Activated T-helper 1 cell treated with anti-CD3 and anti-CD28 coated beads, Interleukin-2, amount 50 U/mL, for 16 hours (primary cell): ENCODE data around the gene SRGAP2C.
"Not testable (repeated sequence)": the region's sequence is repeated elsewhere in the genome, so short reads cannot be mapped to it uniquely, and the experiment has no call there.

Experiments used
- DNase-seq, 2 donors: peaks; one replicate each; pipeline ENCODE4 v3.0.0-alpha.2; 2020; ENCODE audit warnings: low read depth in 1 of 2, low spot score in 1 of 2

SRGAP2C gene

DNA sequence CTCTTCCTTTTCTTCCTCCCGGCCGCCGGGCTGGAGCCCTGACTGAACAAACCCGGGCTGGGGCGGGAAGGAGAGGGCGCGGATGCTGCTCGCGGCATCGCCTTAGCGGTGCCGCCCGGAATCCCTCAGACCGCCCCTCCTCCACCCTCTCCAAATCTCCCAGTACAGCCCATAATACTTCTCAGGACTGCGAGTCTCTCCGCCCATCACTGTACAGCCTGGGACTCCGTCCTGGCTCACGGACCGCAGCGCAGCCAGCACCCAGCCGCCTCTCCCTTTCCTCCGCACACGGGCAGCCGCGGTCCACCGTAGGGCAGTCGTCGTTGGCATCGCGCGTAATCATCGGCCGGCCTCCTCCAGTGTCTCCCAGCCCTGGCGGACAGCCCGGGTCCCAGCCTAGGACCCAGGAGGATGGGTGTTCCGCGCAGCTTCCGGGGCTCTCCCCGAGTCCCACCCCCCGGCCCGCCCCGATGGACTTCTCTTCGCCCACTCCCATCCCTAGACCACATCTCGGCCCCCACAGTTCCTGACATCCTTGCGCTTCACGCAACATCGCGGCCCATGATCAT is 449 bp downstream of the SRGAP2C start:
- DNase-seq = not testable (repeated sequence)

DNA sequence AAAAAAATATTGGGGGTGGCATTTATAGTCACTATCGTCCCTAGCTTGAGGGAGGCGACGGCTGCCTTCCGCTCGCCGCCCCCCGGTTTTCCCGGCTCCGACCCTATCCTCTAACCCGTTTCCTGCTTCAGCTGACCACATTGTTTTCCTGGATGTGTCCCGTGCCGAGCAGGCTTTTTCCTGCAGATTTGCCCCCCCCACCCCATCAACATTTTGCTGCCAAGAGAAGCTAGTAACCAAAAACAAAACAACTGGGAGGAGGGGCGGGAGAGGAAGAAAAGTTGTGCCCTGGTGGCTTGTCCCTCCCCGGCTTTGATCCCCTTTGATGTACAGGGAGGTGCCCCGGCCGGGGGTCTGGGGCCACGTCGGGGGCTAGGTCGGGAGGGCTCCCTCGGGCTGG is 1.4 kb downstream of the SRGAP2C start:
- DNase-seq = not testable (repeated sequence)

DNA sequence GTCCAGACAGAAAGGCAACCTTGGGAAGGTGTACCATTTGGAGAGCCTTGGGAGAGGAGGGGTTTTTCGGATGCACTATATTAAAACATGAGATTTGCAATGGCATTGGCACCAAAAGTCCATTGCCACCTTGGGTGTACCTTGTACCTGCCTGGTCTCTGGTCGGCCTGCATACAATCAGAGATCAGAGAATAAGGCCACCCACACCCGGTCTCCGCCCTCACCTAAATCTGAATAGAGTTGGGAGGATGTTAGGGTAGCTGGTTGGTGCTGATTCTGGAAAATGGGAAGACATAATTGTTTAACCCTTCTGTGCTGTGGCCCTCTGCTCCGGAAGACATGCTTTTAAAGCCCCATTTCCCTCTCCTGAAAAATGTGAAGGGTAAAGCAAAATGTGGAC is 3.1 kb downstream of the SRGAP2C start:
- not testable (repeated sequence) for DNase-seq

DNA sequence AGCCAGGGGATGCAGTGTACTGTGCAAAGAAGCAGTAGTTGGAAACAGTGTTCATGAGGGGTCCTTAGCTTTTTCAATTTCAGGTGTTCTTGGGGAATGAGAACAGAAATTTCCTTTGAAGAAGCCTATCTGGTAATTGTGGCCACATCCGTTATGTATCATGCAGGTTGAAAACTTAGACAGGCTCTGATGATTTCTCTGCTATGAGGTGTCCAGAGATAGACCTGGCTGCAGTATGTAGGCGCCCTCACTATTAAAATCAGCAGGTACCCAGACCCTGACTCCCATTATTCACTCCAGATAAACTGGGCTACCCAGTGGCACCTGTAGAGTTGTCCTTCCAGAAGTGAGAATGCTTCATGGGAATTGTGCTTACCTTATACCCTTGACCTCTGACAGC is 7.7 kb downstream of the SRGAP2C start:
- DNase-seq = not testable (repeated sequence)

DNA sequence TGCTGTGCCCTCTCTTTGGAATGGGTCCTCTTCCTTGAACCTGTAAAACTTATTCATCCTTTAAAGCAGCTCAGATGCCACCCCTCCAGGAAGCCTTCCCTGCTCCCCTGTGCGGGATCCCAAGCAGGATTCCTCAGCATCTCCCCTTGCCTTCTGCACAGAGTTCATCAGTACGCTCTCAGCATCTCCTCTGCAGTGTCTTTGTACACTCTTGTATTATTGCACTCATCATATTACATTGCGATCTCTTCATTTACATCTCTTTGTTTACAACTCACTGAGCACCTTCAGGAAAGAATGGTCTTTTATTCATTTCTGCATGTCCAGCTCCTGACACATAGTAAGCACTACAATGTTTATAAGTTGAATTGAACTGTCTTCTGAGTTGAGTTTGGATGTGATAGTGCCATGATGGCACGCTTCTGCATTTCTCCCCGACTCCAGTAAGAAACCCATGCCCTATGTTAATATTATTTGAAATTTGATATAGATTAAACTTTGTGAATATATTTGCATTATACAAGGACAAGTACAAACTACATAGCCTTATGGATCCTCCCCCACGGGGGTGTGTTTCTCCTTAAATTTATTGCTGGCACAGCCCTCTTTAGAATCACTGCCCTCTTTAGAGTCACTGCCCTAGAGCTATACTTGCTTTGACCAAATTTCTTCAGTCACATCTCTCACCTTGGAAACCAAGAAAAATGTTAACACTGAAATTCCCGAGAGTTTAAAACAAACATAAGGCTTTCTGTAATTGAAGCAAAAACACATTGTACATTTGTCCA is 12.5 kb downstream of the SRGAP2C start:
- DNase-seq = not testable (repeated sequence)

DNA sequence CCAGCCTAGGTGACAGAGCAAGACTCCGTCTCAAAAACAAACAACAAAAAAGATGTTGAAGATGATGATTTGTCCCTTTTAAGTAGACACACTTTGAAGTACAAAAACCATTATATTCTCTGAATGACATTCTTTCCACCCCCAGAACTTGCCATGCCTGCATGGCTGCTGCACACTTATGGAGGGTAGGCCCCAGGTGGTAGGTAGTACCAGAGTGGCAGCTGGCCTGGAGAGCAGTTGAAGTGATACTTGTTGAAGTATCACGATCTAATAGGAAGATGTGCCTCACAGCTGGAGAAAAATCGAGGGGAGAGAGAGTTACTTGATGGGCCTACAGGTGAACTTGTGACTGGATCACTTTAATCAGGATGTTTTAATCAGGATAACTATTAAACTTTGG is 15.0 kb downstream of the SRGAP2C start:
- not testable (repeated sequence) for DNase-seq

DNA sequence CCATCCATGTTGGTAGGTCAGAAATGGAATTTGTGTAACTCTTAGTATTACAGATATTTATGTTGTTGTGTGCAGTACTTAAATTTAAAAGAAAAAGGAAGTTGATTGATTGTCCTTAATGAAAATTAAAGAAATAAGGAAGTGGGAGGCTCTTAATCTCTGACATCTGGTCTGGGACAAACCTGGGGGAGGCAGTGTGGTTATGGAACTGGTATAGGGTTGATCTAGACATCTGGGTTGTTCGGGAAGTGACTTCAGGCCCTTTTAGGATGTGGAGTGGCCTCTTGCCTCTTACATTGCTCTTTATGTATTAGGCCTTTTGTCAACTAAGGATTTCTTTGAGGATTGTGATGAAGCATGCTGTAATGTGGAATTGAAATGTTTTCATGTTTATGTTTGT is 15.5 kb downstream of the SRGAP2C start:
- not testable (repeated sequence) for DNase-seq

DNA sequence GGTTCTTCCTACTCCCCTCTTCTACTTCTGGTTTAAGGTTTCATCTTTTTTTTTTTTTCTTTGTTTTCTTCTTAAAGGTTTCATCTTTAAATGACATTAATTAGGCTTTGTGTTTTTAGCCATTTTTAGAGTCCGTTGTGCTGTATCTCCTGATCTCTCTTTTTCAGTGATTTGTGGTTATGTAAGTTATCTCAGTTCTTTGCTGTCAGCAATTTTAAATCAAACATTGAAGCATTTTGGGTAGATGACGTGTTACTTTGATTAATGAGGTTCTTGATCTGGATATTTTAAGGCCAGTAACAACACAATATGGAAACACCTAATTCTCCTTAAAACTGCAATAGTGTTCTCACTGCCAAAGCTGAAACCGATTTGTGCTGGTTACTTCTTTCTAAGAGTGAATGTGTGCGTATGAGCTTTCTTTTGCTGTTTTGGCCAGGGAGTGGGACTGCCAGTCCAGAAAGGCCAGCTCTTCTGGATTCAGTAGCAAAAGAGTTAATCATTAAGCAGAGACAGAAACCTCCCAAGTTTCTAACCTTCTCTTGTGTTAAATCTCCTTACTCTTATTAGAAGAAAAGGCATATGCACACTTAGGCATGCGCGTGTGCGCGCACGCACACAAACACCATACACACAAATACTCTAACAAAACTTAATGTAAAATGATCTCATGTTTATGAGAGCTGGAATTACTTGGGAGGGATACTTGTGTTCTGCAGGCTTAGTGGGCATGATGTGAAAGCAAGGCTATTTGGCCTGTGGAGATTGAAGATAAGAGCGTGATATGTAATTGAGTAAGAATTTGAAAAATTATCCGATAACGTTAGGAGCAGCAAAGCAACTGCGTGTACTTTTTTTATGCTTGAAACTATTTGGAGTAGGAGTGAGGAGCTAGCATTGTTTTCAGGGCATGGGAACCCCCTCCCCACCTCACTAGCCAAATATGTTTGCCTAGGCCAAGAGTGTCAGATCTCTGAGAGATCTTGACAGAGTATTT is 16.5 kb downstream of the SRGAP2C start:
- DNase-seq = not testable (repeated sequence)

DNA sequence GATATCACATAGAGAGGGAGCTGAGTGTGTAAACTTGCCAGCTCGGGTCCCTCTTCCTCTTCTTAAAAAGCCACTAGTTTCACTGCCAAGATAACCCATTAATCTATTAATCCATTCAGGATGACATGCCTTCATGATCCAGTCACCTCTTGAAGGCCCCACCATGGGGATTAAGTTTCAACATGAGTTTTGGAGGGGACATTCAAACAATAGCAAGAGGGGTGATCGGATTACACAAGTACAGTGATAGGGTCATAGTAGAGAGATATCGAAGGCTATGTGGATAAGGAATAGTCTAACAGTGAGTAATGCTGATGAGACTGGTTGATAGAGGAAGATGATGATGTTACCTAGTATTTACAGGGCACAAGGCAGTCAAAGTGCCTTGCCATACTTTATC is 18.2 kb downstream of the SRGAP2C start:
- not testable (repeated sequence) for DNase-seq

DNA sequence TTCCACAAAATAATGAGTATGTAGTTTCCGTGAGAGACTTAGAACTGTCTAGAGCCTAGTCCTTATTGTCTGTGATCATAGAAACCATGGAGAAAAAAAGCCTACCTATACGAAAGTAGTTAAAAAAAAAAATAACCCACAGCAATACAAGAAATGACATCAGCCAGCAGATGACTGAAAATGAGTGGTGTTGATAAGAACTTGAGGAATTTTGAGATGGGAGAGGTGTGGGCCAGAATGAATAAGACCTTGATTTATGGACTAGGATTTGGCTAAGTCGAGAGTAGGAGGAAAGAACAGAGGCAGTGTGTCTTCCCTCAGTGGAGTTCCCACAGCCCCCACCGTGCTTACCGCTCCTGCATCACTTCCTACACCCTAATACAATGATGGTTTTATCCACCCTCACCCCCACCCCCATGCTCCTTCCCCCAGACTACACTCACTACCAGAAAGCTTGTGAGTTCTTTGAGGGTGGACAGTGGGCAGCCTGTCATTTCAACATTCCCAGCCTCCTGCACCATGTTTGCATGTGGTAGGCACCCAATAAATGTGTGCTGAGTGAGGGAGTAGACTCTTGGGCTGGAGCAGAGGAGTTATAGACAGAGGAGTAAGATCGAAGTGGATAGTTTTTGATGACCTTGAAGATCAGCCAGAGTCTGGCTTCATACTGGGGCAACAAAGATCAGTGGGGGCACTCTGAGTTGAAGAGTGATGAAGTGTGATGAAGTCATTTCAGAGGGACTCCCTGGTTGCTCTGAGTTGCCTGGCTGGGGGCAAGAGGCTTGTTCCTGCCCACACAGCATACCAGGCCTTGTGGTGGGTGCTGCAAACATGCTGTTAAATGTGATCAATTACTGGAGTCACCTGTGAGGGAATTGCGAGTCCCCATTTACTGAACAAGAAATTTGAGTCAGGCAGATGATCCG is 21.3 kb downstream of the SRGAP2C start:
- not testable (repeated sequence) for DNase-seq

DNA sequence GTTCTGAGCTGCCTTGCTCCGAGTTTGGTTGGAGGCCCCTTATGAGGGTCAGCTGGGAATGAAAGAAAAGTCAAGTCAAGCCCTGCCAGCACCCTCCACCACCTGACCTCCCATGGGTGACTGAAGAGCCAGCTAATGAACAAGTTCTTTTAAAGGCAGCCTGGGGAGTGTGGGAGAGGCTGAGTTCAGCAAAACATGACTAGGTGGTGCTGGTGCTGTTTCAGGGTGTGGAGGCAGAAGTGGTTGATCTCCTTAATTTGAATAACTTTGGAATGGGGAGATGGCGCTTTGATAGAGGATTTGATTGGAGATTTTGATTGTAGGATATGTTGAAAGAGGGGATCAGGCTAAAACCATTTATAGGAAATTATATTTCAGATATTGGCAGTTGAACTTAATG is 22.6 kb downstream of the SRGAP2C start:
- DNase-seq = not testable (repeated sequence)

DNA sequence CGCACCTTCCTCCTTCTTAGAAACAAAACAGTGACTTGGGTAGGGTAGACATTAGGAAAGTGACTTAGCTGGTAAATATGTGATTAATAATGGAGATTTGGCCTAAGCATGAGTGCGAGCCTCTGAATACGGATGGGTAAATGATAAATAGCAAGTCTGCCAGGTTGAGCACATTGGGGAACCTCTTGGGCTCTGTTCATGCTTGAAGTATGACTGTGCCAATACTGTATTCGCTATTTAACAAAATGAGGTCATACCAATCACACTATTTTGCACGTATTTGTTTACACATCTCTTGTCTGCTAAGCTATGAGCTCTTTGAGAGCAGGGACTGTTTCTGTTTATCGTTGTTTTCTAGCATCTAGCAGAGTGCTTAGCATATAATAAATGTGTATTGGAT is 23.6 kb downstream of the SRGAP2C start:
- DNase-seq = not testable (repeated sequence)

DNA sequence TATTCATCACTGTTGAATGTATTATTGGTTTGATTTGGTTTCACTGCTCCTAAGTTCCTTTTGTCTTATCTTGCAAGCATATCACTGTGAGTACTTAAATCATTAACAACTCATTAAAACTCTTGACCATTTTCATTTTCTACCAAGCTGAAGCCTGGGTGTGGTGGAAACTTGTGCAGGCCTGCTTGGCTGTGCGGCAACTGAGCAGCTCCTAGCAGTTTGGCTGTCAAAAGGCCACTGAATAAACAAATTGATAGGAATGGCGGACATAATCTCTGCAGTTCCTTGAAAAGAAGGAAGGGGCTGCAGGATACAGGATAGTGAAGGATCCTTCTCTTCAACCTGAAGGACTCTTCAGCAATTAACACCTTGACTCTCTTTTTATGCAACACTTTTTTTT is 26.0 kb downstream of the SRGAP2C start:
- not testable (repeated sequence) for DNase-seq

DNA sequence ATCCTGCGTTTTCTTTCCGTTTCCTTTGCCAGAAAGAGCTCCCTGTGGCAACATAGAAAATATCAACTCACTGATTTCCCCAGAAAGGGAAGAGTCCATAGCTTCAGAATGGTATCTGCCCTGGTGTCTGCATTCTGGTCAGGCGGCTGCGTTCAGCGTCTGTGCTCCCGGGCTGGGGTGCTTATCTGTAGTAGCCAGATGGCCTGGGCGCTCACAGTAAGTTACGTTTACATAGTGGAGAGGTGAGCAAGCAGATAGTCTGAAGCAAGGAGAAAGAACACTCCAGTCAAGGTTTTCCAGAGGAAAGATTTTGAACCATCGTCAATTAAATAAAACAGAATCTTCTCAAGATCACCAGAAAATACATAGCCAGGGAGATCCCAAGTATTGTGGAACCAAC is 28.7 kb downstream of the SRGAP2C start:
- DNase-seq = not testable (repeated sequence)

DNA sequence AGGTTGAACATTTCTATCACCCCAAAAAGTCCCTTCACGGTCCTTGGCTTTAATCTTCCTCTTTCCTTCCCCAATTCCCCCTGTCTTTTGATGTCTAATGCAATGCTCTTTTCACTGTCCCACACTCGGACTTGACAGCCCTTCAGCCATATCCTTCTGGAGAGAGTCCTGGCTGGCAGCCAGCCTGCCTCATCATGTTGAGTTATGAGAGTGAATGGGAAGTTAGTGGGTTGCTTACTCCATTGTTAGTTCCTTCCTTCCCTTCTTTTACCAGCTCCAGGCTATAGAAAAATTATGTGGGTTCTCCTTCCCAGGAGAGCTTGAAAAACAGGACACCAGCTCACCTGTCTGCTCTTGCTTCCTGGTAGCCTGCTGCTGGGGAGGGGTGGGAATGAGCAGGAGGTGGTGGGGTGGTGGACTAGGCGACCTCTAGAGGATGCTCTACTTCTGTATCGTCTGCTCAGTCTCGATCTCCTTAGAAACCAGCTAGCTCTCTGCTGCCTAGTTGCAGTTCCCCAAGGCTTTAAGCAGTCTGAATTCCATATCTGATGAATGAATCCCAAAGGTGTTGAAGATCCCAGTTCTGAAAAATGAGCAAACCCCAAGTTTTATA is 29.9 kb downstream of the SRGAP2C start:
- not testable (repeated sequence) for DNase-seq

DNA sequence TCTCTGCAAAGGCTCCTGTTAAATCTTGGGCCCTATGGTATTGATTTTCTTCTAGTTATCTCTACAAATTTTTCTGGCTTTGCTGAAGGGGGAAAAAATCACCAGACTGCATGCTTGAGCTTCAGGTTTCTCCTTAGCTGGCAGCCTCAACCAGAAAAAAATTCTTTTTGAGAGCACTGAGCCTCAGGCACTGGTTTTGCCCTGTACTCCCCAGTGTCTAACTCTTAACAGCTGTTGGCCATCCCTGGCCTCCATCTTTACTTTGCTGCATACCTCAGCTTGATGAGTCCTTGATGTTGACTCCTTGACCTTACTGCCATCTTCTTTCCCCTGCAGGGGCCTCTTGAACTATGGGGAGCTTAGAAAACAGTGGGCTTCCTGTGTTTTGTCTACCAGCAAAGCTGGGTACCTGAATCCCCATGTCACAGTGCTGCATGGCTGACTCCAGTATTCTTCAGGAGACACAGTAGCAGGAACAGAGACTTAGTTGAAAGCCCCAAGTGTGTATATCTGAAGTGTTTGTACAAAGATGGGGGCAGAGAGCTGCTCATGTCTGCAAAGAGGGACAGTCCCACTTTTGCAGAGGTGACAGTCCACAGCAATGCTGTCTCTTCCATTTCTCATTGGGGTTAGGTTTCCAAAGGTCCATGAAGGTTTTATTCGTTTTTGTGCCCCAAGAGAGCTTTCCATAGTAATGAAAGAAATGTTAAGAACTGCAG is 31.1 kb downstream of the SRGAP2C start:
- DNase-seq = not testable (repeated sequence)

DNA sequence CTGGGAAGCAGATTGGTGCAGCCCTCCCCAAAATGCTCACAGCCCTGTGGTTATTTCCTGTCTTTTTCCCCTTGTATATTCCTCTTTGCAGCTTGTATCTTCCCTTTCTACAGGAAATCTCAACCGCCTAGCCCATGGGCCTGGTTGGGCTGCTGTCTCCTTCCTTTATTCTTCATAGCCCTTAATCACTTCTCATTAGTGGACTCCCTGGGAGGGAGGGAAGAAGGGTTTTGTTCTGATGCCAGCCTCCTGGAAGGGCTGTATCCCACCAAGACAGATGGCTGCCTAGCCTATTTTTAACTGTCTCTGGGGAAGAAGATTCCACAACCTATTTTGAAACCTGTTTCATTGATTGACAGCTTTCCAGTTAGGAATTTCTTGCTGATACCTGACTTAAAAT is 31.9 kb downstream of the SRGAP2C start:
- not testable (repeated sequence) for DNase-seq

DNA sequence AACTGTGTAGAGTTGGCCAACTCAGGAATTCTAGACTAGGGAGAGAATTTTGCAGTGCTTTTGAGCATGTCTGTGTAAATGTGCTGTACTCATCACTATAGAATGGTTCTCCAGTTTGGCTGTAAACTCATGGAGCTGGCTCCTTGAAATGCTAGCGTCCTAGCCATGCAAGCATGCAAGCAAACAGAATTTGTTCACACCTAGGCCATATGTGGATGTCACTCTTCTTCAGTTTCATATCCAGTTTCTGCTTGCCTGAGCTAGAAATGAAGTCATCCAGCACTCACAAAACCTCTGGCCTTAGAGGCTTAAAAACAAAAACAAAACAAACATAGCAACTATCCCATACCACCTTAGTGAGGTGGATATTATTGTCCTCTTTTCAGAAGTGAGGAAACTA is 37.0 kb downstream of the SRGAP2C start:
- not testable (repeated sequence) for DNase-seq

DNA sequence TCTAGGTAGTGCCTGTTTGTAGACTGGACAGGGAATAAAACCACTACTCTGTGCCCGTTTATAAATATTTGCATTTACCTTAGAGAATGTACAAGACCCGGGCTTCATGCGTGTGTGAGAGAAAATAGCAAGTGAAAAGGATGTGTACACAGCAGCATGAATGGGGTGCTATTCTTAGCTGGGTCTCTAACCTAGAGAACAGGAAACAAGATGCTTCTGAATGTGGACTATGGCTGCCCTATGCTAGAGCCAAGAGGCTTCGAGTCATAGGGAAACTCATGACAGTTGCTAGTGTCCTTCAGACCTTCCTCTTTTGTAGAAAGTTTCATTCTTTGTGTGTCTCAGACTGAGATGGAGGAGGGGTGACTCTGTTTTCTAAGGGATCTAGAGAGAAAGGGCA is 39.9 kb downstream of the SRGAP2C start:
- not testable (repeated sequence) for DNase-seq
